Transverse colon (tissue), 4 donors: ENCODE measurements around the gene GAMT.

Experiments used
- CTCF ChIP-seq, 5 experiments: fragments of 200-600 bp in 3 of 5; fragments of 450-650 bp in 2 of 5; sonication (generic) in 3 of 5; IDR thresholded peaks; 1 replicate in 2 of 5; 2 replicates in 3 of 5; pipeline ENCODE4 v1.5.1; 2016 to 2017; ENCODE audit warnings: antibody characterized with exemption in 5 of 5, inconsistent platforms in 3 of 5, mild to moderate bottlenecking in 2 of 5, moderate library complexity in 1 of 5
- EP300 ChIP-seq: sonication (generic); formaldehyde crosslinking; IDR thresholded peaks from one replicate; pipeline ENCODE4 v1.6.1; 2017; ENCODE audit warnings: antibody characterized with exemption, low read depth
- POLR2A ChIP-seq: fragments of 450-650 bp; IDR thresholded peaks from one replicate; pipeline ENCODE4 v1.6.1; 2016; ENCODE audit warnings: antibody characterized with exemption, mild to moderate bottlenecking, moderate library complexity
- POLR2AphosphoS5 ChIP-seq, 3 donors: sonication (generic); formaldehyde crosslinking; IDR thresholded peaks; one replicate each; pipeline ENCODE4 v1.6.1; 2016; ENCODE audit warnings: antibody characterized with exemption in 3 of 3

DNA sequence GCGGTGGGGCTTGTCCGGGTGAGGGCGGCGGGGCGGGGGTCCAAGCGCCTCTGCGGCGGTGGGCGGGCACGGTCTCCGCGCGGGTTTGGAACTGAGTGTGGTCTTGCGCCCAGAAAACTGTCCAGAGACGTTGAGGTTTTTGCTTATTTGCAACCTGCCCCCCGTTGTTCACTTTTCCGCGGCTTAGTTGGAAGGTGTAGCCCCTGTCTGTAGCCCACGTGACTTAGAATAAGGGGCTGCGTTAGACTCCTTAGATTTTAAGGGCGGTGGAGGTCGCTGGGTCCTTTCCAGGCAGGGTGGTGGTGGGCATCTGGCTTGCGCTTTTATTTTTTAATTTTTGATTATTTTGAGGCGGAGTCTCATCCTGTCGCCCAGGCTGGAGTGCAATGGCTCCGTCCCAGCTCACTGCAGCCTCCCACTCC, 37.6 kb upstream of the GAMT start:
- no peak for TF ChIP-seq CTCF (IDR thresholded peaks at IDR 0.05)
- no peak for TF ChIP-seq POLR2AphosphoS5 (IDR thresholded peaks at IDR 0.05)
- TF ChIP-seq POLR2A, result no peak
- TF ChIP-seq EP300, result no peak
